HEK293T (cell line): ENCODE results near the gene TRMT2A.

Experiments used
- CTBP1 ChIP-seq: fragments of 450-650 bp; IDR thresholded peaks from 2 replicates; pipeline ENCODE4 v1.6.1; 2016; ENCODE audit warnings: borderline replicate concordance
- SP1 ChIP-seq: fragments of 450-650 bp; IDR thresholded peaks from 2 replicates; pipeline ENCODE4 v1.6.1; 2017

GRCh38 chr22:20102203-20102780 lies 14.7 kb downstream of the TRMT2A start:
- TF ChIP-seq CTBP1 (no peak), SP1 (no peak)
